Bronchial smooth muscle cell (primary cell): Measurements from ENCODE around the gene TRPM2. TPM values are rescaled to one million over a fixed set of nuclear protein-coding genes. Genes with fewer than 3 reads are reported as not detected.

Experiments used
- total RNA-seq: library from RNA; depleted of rRNA; stranded (reverse); fragments of >200 nt; gene quantifications from 2 replicates; pipeline ENCODE4 v1.2.1, GENCODE V29; 2014

The TRPM2 gene
- under 0.01 TPM in 1 of 2 replicates, not detected in the other for total RNA-seq

GRCh38 chr21:44353191-44353970 lies at the start of gene TRPM2:
Gene TRPM2, plus strand, starts transcription at chr21:44353621. Its CDS starts 80 bp downstream, at chr21:44353701.

GRCh38 chr21:44338971-44339910 lies 14.2 kb upstream of the TRPM2 start, which contains the start of gene CFAP410:
Gene CFAP410, minus strand, starts transcription at chr21:44339390. Its CDS starts 196 bp downstream, at chr21:44339194.

DNA sequence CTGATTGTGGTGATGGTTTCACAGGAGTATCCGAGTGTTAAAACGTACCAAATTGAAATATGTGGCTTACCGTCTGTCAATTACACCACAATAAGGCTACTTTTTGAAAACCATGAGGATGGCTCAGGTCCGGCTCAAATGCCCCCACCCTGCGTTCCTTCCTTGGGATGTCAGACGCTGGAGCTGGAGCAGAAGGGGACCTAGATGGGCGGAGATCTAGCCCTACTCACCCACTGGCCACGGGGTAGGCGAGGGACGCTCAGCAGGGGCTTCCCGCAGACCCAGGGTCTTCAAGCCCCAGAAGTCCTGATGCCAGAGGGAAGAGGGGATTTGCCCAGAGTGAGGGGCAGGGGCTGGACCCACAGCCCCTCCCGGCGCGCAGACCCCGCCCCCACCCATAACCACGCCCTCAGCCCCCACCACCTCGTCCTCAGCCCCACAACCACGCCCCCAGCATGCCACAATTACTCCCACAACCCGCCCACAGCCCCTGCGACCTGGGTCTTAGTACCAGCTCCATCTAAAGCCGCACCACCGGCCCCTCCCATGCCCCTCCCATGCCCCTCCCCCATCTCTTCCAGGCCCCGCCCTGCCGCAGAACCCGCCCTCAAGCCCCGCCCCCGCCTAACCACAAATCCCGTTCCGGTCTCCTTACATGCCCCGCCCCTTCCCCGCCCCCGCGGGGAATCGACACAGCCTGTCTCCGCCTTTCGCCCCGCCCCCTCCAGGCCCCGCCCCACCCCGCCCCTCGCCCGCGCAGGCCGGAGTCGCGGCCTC lies 101.5 kb downstream of the TRPM2 start, which contains the start of gene LRRC3:
LRRC3 (plus strand) TSS at position 764 of the 777 bp plus-strand sequence. CDS start 1,135 bp downstream, outside the sequence.

Other genes starting within 250 kb of the TRPM2 start
- gene PWP2, start 246.2 kb upstream of the TRPM2 start, total RNA-seq, result 3.1 and 3.5 TPM in 2 replicates
- gene GATD3, start 219.9 kb upstream of the TRPM2 start, total RNA-seq, result 32.3 and 74.0 TPM in 2 replicates
- 0.09 and 0.16 TPM in 2 replicates for gene ICOSLG, start 112.7 kb upstream of the TRPM2 start, total RNA-seq
- not detected in 2 replicates for gene DNMT3L, start 91.7 kb upstream of the TRPM2 start, total RNA-seq
- gene AIRE, start 67.7 kb upstream of the TRPM2 start, total RNA-seq, result not detected in 2 replicates
- gene PFKL, start 53.6 kb upstream of the TRPM2 start, total RNA-seq, result 245 and 255 TPM in 2 replicates
- 11.0 and 11.3 TPM in 2 replicates for gene CFAP410, start 14.2 kb upstream of the TRPM2 start, total RNA-seq
- gene LRRC3, start 101.9 kb downstream of the TRPM2 start, total RNA-seq, result under 0.01 TPM in 2 replicates
- gene KRTAP10-1, start 186.6 kb downstream of the TRPM2 start, total RNA-seq, result not detected in 2 replicates
- not detected in 2 replicates for gene KRTAP10-2, start 197.9 kb downstream of the TRPM2 start, total RNA-seq
- gene KRTAP10-3, start 205.2 kb downstream of the TRPM2 start, total RNA-seq, result not detected in 2 replicates
- gene KRTAP10-4, start 220.1 kb downstream of the TRPM2 start, total RNA-seq, result not detected in 2 replicates
- gene KRTAP10-5, start 227.0 kb downstream of the TRPM2 start, total RNA-seq, result not detected in 2 replicates
- not detected in 2 replicates for gene KRTAP10-6, start 238.9 kb downstream of the TRPM2 start, total RNA-seq
- not detected in 2 replicates for gene KRTAP10-7, start 247.0 kb downstream of the TRPM2 start, total RNA-seq